Measurements from ENCODE around the gene NMRK2. TPM values are rescaled to one million over a fixed set of nuclear protein-coding genes. Genes with fewer than 3 reads are reported as not detected.

Gene NMRK2
- total and polyA plus RNA-seq, 2 experiments from 2014 or later: 0.95 TPM; not detected in 1

DNA sequence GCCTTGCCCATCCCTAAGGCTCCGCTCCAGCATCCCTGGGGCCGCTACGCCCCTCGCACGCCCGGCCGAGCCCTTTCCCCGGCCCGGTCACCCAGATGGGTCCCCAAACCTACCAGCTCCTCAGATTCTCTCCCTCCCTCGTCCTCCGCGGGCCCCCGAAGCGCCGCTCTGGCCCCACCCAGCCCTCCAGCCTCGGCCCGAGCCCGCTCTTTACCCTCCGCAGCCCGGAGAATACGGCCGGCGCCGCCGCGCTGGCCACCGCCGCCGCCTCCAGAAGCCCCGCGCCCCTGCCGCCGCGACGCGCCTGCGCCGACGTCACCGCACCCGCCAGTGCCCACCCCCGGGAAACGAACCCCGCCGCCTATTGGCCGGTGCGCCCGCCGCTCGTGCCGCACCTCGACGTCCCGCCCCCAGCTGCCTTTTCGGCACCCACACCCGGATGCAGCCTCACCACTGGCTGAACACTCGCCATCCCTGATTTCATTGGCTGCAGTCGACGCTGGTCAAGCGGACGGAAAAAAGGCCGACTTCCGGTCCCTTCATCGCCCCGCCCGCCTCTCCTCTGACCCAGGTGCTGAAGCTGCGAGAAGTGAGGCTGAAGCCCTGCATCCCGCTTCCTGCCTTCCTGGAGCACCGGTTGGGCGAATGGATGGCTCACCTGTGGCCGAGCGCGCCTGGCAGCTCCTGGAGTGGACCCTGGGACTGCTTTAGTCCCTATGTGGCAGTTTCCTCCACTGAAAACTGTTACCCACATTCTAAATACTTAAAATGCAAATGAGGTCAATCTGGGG is 38.1 kb downstream of the NMRK2 start, which contains the start of gene DAPK3:
TSS of gene DAPK3 (minus strand) at position 292 of the 791 bp plus-strand sequence. CDS start 1,364 bp downstream, outside the sequence.
- Histone ChIP-seq H3K79me2 (peaks cover 39% of the 10 kb centered on the region), H3K27me3 (no peaks in the 10 kb centered on the region), H3K36me3 (replicated peaks; ENCODE audit: insufficient read depth, low read depth) (no peaks in the 10 kb centered on the region), H3K9me2 (replicated peaks; ENCODE audit: insufficient read depth) (no peaks in the 10 kb centered on the region), H2AFZ (no peak within 1 kb of the TSS), H3K27ac (peak within 1 kb of the TSS; percentile 92), H3K4me2 (peak within 1 kb of the TSS; percentile 97), H3K4me1 (ENCODE audit: insufficient read depth) (peaks cover 16% of the 10 kb centered on the region), H3K9me3 (ENCODE audit: low read depth) (no peaks in the 10 kb centered on the region), H4K20me1 (ENCODE audit: insufficient read depth, poor library complexity, severe bottlenecking) (peaks cover 39% of the 10 kb centered on the region), H3K4me3 (peak within 1 kb of the TSS; percentile 83)
- peak; percentile 99 for DNase-seq (ENCODE audit: low spot score)
- TF ChIP-seq EZH2 (IDR thresholded peaks at IDR 0.05; ENCODE audit: borderline replicate concordance) (no peak), EZH2phosphoT487 (IDR thresholded peaks at IDR 0.05; ENCODE audit: low read depth, severe bottlenecking, unreplicated experiment) (no peak)
- TF ChIP-seq, protein P1, sequence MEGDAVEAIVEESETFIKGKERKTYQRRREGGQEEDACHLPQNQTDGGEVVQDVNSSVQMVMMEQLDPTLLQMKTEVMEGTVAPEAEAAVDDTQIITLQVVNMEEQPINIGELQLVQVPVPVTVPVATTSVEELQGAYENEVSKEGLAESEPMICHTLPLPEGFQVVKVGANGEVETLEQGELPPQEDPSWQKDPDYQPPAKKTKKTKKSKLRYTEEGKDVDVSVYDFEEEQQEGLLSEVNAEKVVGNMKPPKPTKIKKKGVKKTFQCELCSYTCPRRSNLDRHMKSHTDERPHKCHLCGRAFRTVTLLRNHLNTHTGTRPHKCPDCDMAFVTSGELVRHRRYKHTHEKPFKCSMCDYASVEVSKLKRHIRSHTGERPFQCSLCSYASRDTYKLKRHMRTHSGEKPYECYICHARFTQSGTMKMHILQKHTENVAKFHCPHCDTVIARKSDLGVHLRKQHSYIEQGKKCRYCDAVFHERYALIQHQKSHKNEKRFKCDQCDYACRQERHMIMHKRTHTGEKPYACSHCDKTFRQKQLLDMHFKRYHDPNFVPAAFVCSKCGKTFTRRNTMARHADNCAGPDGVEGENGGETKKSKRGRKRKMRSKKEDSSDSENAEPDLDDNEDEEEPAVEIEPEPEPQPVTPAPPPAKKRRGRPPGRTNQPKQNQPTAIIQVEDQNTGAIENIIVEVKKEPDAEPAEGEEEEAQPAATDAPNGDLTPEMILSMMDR (IDR thresholded peaks at IDR 0.05; ENCODE audit: poor library complexity): no peak
- 1% methylated on average over 41 of the region's 73 CpGs for WGBS (ENCODE audit: low lambda C conversion rate, missing lambda C conversion rate)

DNA sequence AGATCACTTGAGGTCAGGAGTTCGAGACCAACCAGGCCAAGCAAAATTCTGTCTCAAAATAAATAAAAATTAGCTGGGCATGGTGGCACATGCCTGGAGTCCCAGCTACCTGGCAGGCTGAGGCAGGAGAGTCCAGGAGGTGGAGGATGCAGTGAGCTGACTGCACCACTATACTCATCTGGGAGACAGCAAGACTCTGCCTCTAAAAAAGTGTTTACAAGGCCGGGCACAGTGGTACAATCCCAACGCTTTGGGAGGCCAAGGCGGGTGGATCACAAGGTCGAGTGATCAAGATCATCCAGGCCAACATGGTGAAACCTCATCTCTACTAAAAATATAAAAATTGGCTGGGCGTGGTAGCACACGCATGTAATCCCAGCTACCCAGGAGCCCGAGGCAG is 42.3 kb downstream of the NMRK2 start:
- peaks cover 60% of the 10 kb centered on the region for H4K20me1 ChIP-seq (ENCODE audit: insufficient read depth, poor library complexity, severe bottlenecking)
- H3K9me2 ChIP-seq (replicated peaks; ENCODE audit: insufficient read depth): no peaks in the 10 kb centered on the region

DNA sequence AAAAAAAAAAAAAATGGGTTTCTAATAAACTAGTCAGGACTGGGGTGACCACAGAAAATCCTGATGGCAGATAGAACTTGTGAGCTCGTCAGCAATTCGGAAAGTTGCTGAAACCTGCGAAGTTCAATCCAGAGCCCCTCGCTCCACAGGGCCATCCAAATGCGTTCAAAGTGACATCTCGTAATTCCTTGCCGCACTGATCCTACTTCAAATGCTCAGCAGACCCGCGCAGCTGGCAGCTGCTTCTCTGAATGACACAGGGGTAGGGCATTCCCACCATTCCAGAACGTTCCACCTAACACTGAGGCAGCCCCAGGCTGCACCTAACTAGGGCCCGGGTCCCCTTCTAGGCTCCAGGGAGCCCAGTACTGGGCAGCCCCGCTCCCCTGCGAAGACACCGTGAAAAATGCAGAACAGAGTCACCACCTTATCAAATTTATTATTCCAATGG is 42.8 kb downstream of the NMRK2 start:
- no peak overlapping the region for H3K4me3 ChIP-seq
- TF ChIP-seq EZH2 (IDR thresholded peaks at IDR 0.05; ENCODE audit: borderline replicate concordance): no peak
- TF ChIP-seq, protein P1 (IDR thresholded peaks at IDR 0.05; ENCODE audit: poor library complexity): no peak
- TF ChIP-seq EZH2phosphoT487 (IDR thresholded peaks at IDR 0.05; ENCODE audit: low read depth, severe bottlenecking, unreplicated experiment): no peak
- no peak overlapping the region for H2AFZ ChIP-seq
- no peaks in the 10 kb centered on the region for H3K4me1 ChIP-seq (ENCODE audit: insufficient read depth)
- H3K9me2 ChIP-seq (replicated peaks; ENCODE audit: insufficient read depth): no peaks in the 10 kb centered on the region
- 92% methylated on average over 14 of the region's 14 CpGs for WGBS (ENCODE audit: low lambda C conversion rate, missing lambda C conversion rate)
- H3K4me2 ChIP-seq: no peak overlapping the region
- DNase-seq (ENCODE audit: low spot score): no peak
- H3K27ac ChIP-seq: no peak overlapping the region
- no peaks in the 10 kb centered on the region for H3K9me3 ChIP-seq (ENCODE audit: low read depth)
- H3K79me2 ChIP-seq: peaks cover 43% of the 10 kb centered on the region
- peaks cover 65% of the 10 kb centered on the region for H4K20me1 ChIP-seq (ENCODE audit: insufficient read depth, poor library complexity, severe bottlenecking)
- H3K36me3 ChIP-seq (replicated peaks; ENCODE audit: insufficient read depth, low read depth): no peaks in the 10 kb centered on the region
- no peaks in the 10 kb centered on the region for H3K27me3 ChIP-seq

More for the DNA sequence above, 42.3 kb downstream of the NMRK2 start:
- TF ChIP-seq EZH2 (IDR thresholded peaks at IDR 0.05; ENCODE audit: borderline replicate concordance): no peak
- H3K9me3 ChIP-seq (ENCODE audit: low read depth): no peaks in the 10 kb centered on the region
- H3K4me2 ChIP-seq: no peak overlapping the region
- no peak for DNase-seq (ENCODE audit: low spot score)
- H3K27ac ChIP-seq: no peak overlapping the region
- H3K4me3 ChIP-seq: no peak overlapping the region
- no peaks in the 10 kb centered on the region for H3K4me1 ChIP-seq (ENCODE audit: insufficient read depth)
- peaks cover 43% of the 10 kb centered on the region for H3K79me2 ChIP-seq
- H2AFZ ChIP-seq: no peak overlapping the region
- no peaks in the 10 kb centered on the region for H3K36me3 ChIP-seq (replicated peaks; ENCODE audit: insufficient read depth, low read depth)
- WGBS (ENCODE audit: low lambda C conversion rate, missing lambda C conversion rate): 94% methylated on average over 8 of the region's 8 CpGs
- no peaks in the 10 kb centered on the region for H3K27me3 ChIP-seq
